Measurements from ENCODE around the gene TFAP2E. TPM values are rescaled to one million over a fixed set of nuclear protein-coding genes. Genes with fewer than 3 reads are reported as not detected.

The TFAP2E gene
- total and polyA plus RNA-seq, 2 donors from 2014 or later: 0.28 to 1.0 TPM

GRCh38 chr1:35615440-35615839 is 42.3 kb downstream of the TFAP2E start:
- Histone ChIP-seq H3K4me3 (ENCODE audit: low read length in 3 of 3) (no peak overlapping the region), H3K36me3 (ENCODE audit: control insufficient read depth in 2 of 3, insufficient read depth in 3 of 3, low read length in 3 of 3) (peaks cover 3 to 13% (median 8%) of the 10 kb centered on the region in 3 donors), H3K27me3 (ENCODE audit: control insufficient read depth, insufficient read depth, low read length) (no peaks in the 10 kb centered on the region), H3K27ac (ENCODE audit: low read depth in 2 of 2, low read length in 2 of 2) (no peak overlapping the region), H3K9ac (ENCODE audit: low read length in 3 of 3) (no peak overlapping the region), H3K4me1 (ENCODE audit: control insufficient read depth in 2 of 3, insufficient read depth in 2 of 3, low read depth in 1 of 3, low read length in 3 of 3) (no peaks in the 10 kb centered on the region), H3K9me3 (ENCODE audit: control insufficient read depth in 2 of 3, insufficient read depth in 1 of 3, low read length in 3 of 3) (no peaks in the 10 kb centered on the region)
- FAIRE-seq: no peak
- no peak for DNase-seq
- intact Hi-C loops (cut with DNase I): no loop called here
- no peak for TF ChIP-seq CTCF (IDR thresholded peaks at IDR 0.05; ENCODE audit: borderline replicate concordance, extremely low read depth, insufficient read depth)

GRCh38 chr1:35619237-35620121 is 46.4 kb downstream of the TFAP2E start:
- no peak for FAIRE-seq
- intact Hi-C loops (cut with DNase I): no loop called here
- peaks cover 7 to 15% (median 13%) of the 10 kb centered on the region in 3 donors for H3K36me3 ChIP-seq (ENCODE audit: control insufficient read depth in 2 of 3, insufficient read depth in 3 of 3, low read length in 3 of 3)

GRCh38 chr1:35622510-35623178 is 49.5 kb downstream of the TFAP2E start:
- intact Hi-C loops (cut with DNase I): no loop called here
- Histone ChIP-seq H3K4me3 (ENCODE audit: low read length in 3 of 3) (no peak overlapping the region), H3K9me3 (ENCODE audit: control insufficient read depth in 2 of 3, insufficient read depth in 1 of 3, low read length in 3 of 3) (no peaks in the 10 kb centered on the region), H3K9ac (ENCODE audit: low read length in 3 of 3) (no peak overlapping the region), H3K4me1 (ENCODE audit: control insufficient read depth in 2 of 3, insufficient read depth in 2 of 3, low read depth in 1 of 3, low read length in 3 of 3) (no peaks in the 10 kb centered on the region), H3K27me3 (ENCODE audit: control insufficient read depth, insufficient read depth, low read length) (no peaks in the 10 kb centered on the region), H3K36me3 (ENCODE audit: control insufficient read depth in 2 of 3, insufficient read depth in 3 of 3, low read length in 3 of 3) (peaks cover 4 to 10% (median 10%) of the 10 kb centered on the region in 3 donors), H3K27ac (ENCODE audit: low read depth in 2 of 2, low read length in 2 of 2) (no peak overlapping the region)
- FAIRE-seq: no peak
- DNase-seq: no peak
- TF ChIP-seq CTCF (IDR thresholded peaks at IDR 0.05; ENCODE audit: borderline replicate concordance, extremely low read depth, insufficient read depth): no peak

More at GRCh38 chr1:35619237-35620121, 46.4 kb downstream of the TFAP2E start:
- H3K4me1 ChIP-seq (ENCODE audit: control insufficient read depth in 2 of 3, insufficient read depth in 2 of 3, low read depth in 1 of 3, low read length in 3 of 3): no peaks in the 10 kb centered on the region
- H3K9ac ChIP-seq (ENCODE audit: low read length in 3 of 3): no peak overlapping the region
- no peaks in the 10 kb centered on the region for H3K9me3 ChIP-seq (ENCODE audit: control insufficient read depth in 2 of 3, insufficient read depth in 1 of 3, low read length in 3 of 3)
- DNase-seq: no peak
- no peak overlapping the region for H3K4me3 ChIP-seq (ENCODE audit: low read length in 3 of 3)
- H3K27me3 ChIP-seq (ENCODE audit: control insufficient read depth, insufficient read depth, low read length): no peaks in the 10 kb centered on the region
- no peak for TF ChIP-seq CTCF (IDR thresholded peaks at IDR 0.05; ENCODE audit: borderline replicate concordance, extremely low read depth, insufficient read depth)
- no peak overlapping the region for H3K27ac ChIP-seq (ENCODE audit: low read depth in 2 of 2, low read length in 2 of 2)

Measured in kidney (tissue), 14 donors.